Hepatocyte (in vitro differentiated cells): ENCODE measurements around the gene PRDM16.

Source experiments
- CTCF ChIP-seq: fragments of 200-600 bp; sonication (generic); IDR thresholded peaks from 2 replicates; pipeline ENCODE4 v1.5.1; 2016; ENCODE audit warnings: antibody characterized with exemption, mild to moderate bottlenecking; ENCODE audit not compliant: poor library complexity
- EZH2 ChIP-seq: fragments of 200-600 bp; sonication (generic); IDR thresholded peaks from 2 replicates; pipeline ENCODE4 v1.6.1; 2016; ENCODE audit warnings: antibody characterized with exemption, mild to moderate bottlenecking, borderline replicate concordance

DNA sequence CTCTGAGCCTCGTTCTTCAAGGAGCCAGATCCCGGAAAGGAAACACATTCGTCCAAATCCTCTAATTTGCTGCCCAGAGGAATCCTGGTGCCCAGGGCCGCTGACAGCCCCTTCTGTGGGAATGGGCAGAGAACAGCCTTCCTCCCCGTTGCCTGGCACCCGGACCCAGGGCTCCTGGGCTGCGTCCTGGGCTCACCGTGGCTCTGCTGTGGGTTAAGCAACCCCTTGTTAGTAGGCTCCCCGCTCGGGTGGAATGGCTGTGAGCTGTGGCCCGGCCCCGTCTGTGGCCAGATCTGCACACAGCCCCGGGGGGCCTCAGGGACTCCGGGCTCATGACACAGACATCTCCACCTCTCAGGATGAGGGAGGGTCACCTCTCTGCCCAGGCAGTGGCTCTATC, 262.6 kb downstream of the PRDM16 start:
- TF ChIP-seq CTCF (no peak), EZH2 (no peak)
